ENCODE measurements around the gene CPA2. TPM values are rescaled to one million over a fixed set of nuclear protein-coding genes. Genes with fewer than 3 reads are reported as not detected.

The CPA2 gene
- total RNA-seq, 1 experiment from 2014 or later, result not detected

DNA sequence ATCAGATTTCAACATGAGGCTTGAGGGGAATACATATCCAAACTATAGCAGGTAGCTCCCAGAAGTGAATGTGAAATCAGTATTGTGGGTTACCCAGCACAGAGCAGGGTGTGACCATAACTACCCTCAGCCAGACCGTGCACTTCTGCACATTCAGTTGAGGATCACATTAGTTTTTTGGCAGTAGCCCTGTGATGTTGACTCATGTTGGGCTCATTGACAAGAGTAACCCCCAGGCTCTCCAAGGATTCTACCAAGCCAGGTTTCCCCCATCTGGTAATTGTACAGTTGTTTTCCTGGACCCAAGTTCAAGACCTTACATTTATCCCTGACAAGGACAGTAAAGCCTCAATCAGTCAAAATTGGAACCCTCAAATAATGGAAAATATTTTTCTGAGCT, 14.6 kb downstream of the CPA2 start:
- H3K36me3 Mint-ChIP-seq (ENCODE audit: insufficient read depth, unreplicated experiment), result peaks cover 6% of the 10 kb centered on the region

DNA sequence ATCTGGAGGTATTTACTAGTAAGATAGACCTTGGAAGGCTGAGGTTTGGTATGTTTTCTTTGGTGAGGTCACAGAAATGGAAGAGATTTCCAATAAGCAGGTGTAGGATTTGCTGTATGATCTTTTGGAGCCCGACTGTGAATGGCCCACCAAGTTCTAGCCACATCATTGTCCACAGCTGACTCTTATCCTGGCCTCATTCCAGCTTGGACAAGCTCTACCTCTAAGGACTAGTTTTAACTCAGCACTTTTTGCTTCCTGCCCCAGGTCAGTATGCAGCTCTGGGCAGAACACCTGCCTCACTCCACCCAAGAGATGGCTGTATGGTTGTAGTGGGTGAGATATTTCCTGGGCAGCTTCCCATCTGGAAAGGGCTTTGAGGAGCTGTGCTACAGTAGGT, 20.2 kb downstream of the CPA2 start:
- H3K9me3 Mint-ChIP-seq (ENCODE audit: unreplicated experiment), result peaks cover 5% of the 10 kb centered on the region
- no TSS peak for BruUV-seq (replicated peaks)
- H3K4me3 Mint-ChIP-seq (ENCODE audit: unreplicated experiment), result no peak overlapping the region

More for the DNA sequence above, 14.6 kb downstream of the CPA2 start:
- intact Hi-C loops (cut with micrococcal nuclease), result no loop called here
- BruUV-seq (replicated peaks), result no TSS peak
- CTCF ChIA-PET, result interaction anchor here (1.0 kb wide), 1 partner anchor 43 kb away, joined by 3 read pairs; no protein-coding TSS in a partner anchor
- no peaks in the 10 kb centered on the region for H3K27me3 Mint-ChIP-seq (ENCODE audit: insufficient read depth, unreplicated experiment)
- peak overlapping the region; percentile 11 for H3K27ac Mint-ChIP-seq (ENCODE audit: low read depth, unreplicated experiment)
- POLR2A ChIA-PET, result interaction anchor here (0.7 to 2.4 kb wide), 5 partner anchors 12 to 76 kb away, joined by 3 to 19 read pairs (median 4); partner anchors contain the start of genes CPA4 and TMEM209
- DNase-seq (ENCODE audit: unreplicated experiment), result peak; percentile 93
- TF ChIP-seq, protein P1, sequence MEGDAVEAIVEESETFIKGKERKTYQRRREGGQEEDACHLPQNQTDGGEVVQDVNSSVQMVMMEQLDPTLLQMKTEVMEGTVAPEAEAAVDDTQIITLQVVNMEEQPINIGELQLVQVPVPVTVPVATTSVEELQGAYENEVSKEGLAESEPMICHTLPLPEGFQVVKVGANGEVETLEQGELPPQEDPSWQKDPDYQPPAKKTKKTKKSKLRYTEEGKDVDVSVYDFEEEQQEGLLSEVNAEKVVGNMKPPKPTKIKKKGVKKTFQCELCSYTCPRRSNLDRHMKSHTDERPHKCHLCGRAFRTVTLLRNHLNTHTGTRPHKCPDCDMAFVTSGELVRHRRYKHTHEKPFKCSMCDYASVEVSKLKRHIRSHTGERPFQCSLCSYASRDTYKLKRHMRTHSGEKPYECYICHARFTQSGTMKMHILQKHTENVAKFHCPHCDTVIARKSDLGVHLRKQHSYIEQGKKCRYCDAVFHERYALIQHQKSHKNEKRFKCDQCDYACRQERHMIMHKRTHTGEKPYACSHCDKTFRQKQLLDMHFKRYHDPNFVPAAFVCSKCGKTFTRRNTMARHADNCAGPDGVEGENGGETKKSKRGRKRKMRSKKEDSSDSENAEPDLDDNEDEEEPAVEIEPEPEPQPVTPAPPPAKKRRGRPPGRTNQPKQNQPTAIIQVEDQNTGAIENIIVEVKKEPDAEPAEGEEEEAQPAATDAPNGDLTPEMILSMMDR (IDR thresholded peaks at IDR 0.05; ENCODE audit: unreplicated experiment), result no peak
- H3K9me3 Mint-ChIP-seq (ENCODE audit: unreplicated experiment), result no peaks in the 10 kb centered on the region
- H3K4me1 Mint-ChIP-seq (ENCODE audit: insufficient read depth, unreplicated experiment), result peaks cover 39% of the 10 kb centered on the region
- no peak overlapping the region for H3K4me3 Mint-ChIP-seq (ENCODE audit: unreplicated experiment)

DNA sequence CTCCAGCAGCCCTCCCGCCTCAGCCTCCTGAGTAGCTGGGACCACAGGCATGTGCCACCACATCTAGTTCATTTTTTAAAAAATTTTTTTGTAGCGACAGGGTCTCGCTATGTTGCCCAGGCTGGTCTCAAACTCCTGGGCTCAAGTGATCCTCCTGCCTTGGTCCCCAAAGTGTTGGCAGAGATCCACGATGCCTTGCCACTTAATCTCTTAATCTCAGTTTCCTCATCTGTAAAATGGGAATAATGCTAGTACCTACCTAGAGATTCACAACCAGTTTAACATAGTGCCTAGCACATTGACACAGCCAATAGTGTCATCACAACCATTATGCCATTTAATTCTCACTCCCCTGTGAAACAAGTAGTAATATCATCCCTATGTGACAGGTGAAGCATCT, 21.5 kb downstream of the CPA2 start:
- BruUV-seq (replicated peaks), result no TSS peak
- no peak for DNase-seq (ENCODE audit: unreplicated experiment)
- intact Hi-C loops (cut with micrococcal nuclease), result no loop called here
- Mint-ChIP-seq H3K9me3 (ENCODE audit: unreplicated experiment) (peaks cover 5% of the 10 kb centered on the region), H3K4me1 (ENCODE audit: insufficient read depth, unreplicated experiment) (peaks cover 28% of the 10 kb centered on the region), H3K27ac (ENCODE audit: low read depth, unreplicated experiment) (no peak overlapping the region), H3K36me3 (ENCODE audit: insufficient read depth, unreplicated experiment) (no peaks in the 10 kb centered on the region), H3K4me3 (ENCODE audit: unreplicated experiment) (no peak overlapping the region), H3K27me3 (ENCODE audit: insufficient read depth, unreplicated experiment) (no peaks in the 10 kb centered on the region)
- TF ChIP-seq, protein P1 (IDR thresholded peaks at IDR 0.05; ENCODE audit: unreplicated experiment), result no peak
- CTCF ChIA-PET, result no interaction called here
- POLR2A ChIA-PET, result interaction anchor here (0.6 kb wide), 1 partner anchor 10 kb away, joined by 3 read pairs; no protein-coding TSS in a partner anchor

More for the DNA sequence above, 20.2 kb downstream of the CPA2 start:
- H3K36me3 Mint-ChIP-seq (ENCODE audit: insufficient read depth, unreplicated experiment), result no peaks in the 10 kb centered on the region
- TF ChIP-seq, protein P1 (IDR thresholded peaks at IDR 0.05; ENCODE audit: unreplicated experiment), result no peak
- DNase-seq (ENCODE audit: unreplicated experiment), result no peak
- H3K27me3 Mint-ChIP-seq (ENCODE audit: insufficient read depth, unreplicated experiment), result no peaks in the 10 kb centered on the region
- POLR2A ChIA-PET, result interaction anchor here (0.9 to 1.8 kb wide), 2 partner anchors 10 to 85 kb away, joined by 3 to 5 read pairs; no protein-coding TSS in a partner anchor
- CTCF ChIA-PET, result no interaction called here
- no peak overlapping the region for H3K27ac Mint-ChIP-seq (ENCODE audit: low read depth, unreplicated experiment)
- intact Hi-C loops (cut with micrococcal nuclease), result no loop called here
- peaks cover 18% of the 10 kb centered on the region for H3K4me1 Mint-ChIP-seq (ENCODE audit: insufficient read depth, unreplicated experiment)

DNA sequence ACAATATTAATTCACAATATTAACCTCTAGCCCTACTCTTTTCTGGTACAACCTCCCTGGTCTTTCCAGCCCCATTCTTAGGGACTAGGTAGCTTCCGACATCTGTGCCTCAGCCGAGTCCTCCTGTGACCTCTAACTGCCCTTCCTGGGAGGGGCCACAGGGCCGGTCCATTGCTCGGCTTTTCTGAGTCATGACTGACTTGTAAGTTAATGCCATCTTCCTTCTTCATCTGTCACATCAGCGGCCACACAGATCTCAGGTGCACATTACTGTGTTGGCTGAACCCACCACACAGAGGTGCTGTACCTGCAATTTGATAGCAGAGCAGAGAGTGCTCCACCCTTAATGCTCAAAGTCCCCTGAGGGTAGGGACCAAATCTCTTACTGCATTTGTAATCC, 22.2 kb downstream of the CPA2 start:
- H3K36me3 Mint-ChIP-seq (ENCODE audit: insufficient read depth, unreplicated experiment), result peaks cover 4% of the 10 kb centered on the region
- intact Hi-C loops (cut with micrococcal nuclease), result no loop called here
- ChIA-PET POLR2A (no interaction called here), CTCF (no interaction called here)
- TF ChIP-seq, protein P1 (IDR thresholded peaks at IDR 0.05; ENCODE audit: unreplicated experiment), result no peak
- no peak overlapping the region for H3K4me3 Mint-ChIP-seq (ENCODE audit: unreplicated experiment)
- no peak for DNase-seq (ENCODE audit: unreplicated experiment)
- no peak overlapping the region for H3K27ac Mint-ChIP-seq (ENCODE audit: low read depth, unreplicated experiment)
- H3K4me1 Mint-ChIP-seq (ENCODE audit: insufficient read depth, unreplicated experiment), result peaks cover 35% of the 10 kb centered on the region
- BruUV-seq (replicated peaks), result no TSS peak
- H3K9me3 Mint-ChIP-seq (ENCODE audit: unreplicated experiment), result peaks cover 5% of the 10 kb centered on the region
- H3K27me3 Mint-ChIP-seq (ENCODE audit: insufficient read depth, unreplicated experiment), result no peaks in the 10 kb centered on the region

Measured in MCF 10A (cell line).